Right lung (tissue), 5 donors: ENCODE measurements around the gene GLUD1. TPM values are rescaled to one million over a fixed set of nuclear protein-coding genes. Genes with fewer than 3 reads are reported as not detected.
A peak's percentile ranks its signal among the peaks of the same experiment; 100 is the strongest.
"Not testable (repeated sequence)": the region's sequence is repeated elsewhere in the genome, so short reads cannot be mapped to it uniquely, and the experiment has no call there.

Source experiments
- DNase-seq, 2 donors: peaks; one replicate each; pipeline ENCODE4 v3.0.0-alpha.2; 2013
- polyA plus RNA-seq, 5 donors: library from polyadenylated mRNA; unstranded; fragments of 120-200 nt; gene quantifications; one replicate each; pipeline versions ENCODE4 v1.2.1 to v1.2.3, GENCODE V29; 2013; ENCODE audit warnings: inconsistent platforms in 1 of 5, low replicate concordance in 1 of 5; ENCODE audit not compliant: insufficient read length in 5 of 5, insufficient read depth in 1 of 5

Gene GLUD1
- polyA plus RNA-seq, 5 donors = 82.4 to 97.7 (median 89.7) TPM

DNA sequence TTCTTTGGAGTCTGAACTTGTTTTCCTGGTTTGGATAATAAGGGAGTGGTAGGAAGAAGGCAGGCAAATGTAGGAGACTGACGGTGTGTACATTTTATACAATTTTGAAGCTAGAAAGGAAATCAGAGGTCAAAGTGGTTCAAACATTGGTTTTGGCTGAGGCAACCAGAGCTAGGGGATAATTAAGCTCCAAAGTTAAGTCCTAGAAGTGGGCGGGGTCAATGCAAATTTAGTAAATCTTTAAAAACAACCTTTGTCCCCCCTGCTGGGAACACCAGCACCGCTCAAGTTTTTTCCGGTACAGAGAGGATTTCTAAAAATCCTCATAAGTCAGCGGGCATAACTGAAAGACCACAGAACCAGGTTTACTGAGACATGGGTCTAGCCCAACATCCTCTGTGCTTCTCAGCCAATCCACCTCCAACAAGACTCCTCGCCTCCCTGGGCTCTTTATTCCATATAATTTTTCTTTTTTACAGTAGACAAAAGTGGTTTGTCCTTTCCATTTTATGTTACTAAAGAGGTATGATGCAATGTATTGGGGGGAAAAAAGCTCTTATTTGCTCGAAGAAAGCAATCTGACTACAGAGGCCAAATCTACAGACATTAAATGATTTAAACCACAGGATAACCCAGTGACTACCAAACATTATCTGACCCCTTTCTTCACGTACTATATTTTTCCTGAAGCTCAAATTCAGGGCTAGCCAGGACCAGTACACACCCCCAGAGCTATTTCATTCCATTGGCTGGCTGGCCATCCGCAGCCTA is 1.6 kb downstream of the GLUD1 start:
- DNase-seq = peak; percentile 35 to 43

DNA sequence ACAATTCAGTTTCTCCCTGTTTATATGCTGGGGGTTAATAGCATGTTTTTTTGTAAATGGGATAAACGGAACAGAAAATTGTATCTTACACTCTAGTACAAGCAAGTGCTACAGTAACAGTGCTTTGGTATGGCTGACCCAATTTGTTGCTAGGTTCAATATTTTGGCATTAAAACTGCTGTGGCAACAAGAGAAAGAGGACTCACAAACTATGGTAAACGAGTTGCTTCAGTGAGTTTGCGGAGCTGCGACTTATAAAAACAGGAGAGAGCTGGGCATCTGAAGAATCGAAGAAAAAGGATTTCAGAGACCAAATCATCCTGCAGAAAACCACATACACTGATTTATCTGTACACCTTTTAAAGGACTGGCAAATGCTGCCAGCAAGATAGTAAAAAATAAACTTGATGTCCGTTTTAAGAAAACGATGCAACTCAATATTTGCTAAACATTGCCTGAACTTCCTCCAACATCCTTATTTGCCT is 2.2 kb downstream of the GLUD1 start:
- DNase-seq = peak; percentile 42 to 53

DNA sequence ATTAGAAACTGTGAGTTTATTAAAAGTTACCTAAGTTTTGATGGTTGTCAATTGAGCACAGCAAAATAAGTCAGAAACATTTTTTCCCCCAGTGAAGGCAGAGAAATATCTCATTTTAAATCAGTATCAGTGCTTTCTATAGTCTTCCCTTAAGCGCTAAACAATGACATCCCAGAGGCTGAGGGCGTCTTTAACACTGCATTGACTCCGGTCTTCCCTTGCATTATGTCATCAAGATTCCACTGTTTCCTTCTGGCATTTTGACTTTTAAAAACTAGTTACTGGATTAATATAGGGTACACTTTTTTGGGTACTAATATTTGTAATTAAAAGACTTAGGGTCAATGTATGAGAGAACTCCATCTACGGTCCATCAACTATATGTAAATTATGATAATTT is 3.9 kb downstream of the GLUD1 start:
- no peak for DNase-seq

DNA sequence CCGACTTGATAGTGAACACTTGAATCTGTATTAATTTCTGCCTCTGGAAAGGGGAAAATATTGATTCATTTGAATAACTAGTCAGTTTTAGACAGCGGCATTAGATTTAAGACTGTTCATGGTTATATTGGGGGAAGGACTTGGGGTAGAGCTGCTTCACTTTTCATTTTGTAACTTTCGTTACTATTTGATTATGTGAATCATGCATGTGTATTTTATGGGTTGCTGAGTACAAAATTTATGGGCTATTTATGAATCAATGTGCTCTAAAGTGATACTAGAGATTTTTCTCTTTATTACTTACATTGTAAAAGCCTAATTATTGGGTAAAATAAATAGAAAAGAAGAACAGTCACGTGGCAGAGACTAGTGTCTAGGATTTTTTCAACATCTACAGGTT is 4.9 kb downstream of the GLUD1 start:
- DNase-seq = no peak

DNA sequence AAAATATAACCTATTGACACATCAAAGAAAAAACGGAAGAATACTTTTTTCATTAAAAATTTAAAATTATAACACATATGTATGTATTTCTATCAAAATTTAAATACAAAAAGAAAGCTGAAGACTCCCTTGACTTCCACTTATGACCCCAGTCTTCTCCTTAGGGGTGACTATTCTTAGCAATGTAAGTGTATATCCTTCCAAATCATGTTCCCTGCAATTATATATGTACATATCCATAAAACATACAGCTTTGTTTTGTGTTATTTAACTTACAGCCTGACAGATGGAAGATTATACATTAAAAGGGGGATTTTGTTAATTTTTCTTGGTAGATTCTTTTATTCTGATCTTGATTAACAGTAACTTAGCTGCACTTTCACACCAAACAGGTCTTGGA is 9.1 kb downstream of the GLUD1 start:
- DNase-seq = no peak

DNA sequence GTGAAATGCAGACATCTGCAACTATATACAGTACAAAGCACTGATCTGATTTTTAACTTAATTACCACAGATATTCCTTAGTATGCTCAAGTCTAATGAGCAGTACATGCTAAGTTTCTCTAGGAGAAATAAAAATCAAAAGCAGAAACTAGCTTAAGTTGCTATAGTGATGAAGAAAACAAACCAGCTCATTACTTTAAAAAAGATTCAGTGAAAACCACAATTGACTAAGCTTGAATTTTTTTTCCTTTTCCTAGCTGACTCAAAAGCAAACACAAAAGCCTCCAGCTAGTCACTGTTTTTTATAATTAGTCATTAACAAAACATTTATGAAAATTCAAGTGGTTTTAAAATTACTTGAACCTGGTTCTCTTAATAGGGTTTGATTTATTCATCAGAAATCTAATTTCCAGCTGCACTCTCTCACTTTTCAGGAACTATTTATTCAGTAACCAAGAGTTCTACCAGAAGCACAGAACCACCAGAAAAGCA is 10.3 kb downstream of the GLUD1 start:
- DNase-seq = peak in 1 of 2 donors; percentile 15

DNA sequence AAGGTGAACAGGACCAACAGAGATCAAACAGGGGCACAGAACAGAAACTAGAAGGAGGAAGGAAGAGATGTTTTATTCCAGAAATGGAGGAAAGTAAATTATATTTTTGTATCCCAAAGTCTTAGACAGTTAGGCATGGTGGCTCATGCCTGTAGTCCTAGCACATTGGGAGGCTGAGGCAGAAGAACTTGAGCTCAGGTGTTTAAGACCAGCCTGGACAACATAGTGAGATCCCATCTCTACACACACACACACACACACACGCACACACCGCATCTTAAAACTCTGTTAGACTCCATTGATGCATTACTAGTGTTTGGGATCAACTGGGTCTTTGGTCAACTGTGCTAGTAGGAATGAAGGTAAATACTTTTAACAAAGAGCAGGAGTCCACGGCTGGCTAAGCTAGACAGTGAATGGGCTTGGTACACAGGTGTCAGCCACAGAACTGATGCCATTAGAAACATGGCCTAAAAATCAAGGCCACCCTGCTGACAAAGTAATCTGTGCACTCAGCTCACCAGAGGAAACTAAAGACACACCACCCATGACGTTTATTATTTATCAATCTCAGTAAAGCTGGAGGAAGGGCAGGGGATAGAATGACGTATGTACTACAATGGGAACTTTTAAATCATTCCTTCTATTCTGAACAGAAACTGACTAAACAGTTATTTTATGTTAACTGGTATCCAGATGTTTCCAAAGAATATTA is 10.9 kb downstream of the GLUD1 start:
- peak in 1 of 2 donors; percentile 15 for DNase-seq

DNA sequence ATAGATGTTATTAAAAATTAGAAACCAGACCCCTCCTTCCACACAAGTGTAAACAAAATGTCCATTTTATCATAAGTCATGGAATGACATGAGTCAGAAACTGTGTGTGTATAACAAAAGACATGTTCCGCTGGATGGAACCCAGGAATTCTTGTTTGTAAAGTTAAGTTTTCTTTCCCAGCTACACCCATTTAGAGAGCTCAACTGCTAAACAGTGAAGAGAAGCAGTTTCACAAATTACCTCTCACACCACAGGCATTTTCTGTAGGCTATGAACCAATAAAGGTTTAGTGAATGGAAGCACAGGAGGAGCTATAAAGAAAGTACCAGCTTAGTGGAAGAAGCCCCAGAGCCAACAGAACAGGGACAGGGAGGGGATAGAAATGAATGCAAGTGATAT is 12.4 kb downstream of the GLUD1 start:
- not testable (repeated sequence) for DNase-seq

DNA sequence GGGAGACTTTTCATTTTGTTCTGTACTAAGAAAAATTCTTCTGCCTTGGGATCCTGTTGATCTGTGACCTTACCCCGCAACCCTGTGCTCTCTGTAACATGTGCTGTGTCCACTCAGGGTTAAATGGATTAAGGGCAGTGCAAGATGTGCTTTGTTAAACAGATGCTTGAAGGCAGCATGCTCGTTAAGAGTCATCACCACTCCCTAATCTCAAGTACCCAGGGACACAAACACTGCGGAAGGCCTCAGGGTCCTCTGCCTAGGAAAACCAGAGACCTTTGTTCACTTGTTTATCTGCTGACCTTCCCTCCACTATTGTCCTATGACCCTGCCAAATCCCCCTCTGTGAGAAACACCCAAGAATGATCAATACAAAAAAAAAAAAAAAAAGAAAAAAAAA is 13.1 kb downstream of the GLUD1 start:
- not testable (repeated sequence) for DNase-seq

DNA sequence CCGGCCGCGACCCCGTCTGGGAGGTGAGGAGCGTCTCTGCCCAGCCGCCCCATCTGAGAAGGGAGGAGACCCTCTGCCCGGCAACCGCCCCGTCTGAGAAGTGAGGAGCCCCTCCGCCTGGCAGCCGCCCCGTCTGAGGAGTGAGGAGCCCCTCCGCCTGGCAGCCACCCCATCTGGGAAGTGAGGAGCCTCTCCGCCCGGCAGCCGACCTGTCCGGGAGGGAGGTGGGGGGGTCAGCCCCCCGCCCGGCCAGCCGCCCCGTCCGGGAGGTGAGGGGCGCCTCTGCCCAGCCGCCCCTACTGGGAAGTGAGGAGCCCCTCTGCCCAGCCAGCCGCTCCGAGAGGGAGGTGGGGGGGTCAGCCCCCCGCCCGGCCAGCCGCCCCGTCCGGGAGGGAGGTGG is 14.0 kb downstream of the GLUD1 start:
- not testable (repeated sequence) for DNase-seq

DNA sequence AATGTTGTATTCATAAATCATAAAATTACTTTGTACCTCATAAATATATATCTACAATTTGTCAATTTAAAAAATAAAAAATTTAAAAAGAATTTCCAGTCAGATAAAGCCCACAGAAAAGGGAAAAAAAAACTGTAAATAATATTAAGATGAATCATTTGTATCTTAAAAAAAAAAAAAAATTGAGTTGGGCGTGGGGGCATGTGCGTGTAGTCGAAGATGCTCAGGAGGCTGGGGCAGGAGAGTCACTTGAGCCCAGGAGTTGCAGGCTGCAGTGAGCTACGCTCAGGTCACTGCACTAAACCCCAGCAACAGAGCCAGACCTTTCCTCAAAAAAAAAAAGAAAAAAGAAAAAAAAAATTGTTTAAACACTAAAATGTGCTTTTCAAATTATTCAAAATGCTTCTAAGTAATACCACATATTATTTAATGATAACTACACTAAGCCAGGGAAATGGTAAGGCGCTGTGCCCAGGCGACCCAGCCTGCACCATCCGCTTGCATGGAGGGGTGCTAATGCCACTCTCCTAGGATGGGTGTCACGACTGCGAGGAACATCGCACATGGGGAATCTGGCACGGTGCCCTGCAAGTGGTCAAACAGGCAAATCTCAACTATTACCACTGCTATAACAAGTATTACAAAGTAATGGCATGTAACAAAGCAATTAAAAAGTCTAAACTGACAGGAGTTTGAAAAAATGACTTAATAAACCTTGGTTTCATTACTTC is 15.4 kb downstream of the GLUD1 start:
- no peak for DNase-seq

DNA sequence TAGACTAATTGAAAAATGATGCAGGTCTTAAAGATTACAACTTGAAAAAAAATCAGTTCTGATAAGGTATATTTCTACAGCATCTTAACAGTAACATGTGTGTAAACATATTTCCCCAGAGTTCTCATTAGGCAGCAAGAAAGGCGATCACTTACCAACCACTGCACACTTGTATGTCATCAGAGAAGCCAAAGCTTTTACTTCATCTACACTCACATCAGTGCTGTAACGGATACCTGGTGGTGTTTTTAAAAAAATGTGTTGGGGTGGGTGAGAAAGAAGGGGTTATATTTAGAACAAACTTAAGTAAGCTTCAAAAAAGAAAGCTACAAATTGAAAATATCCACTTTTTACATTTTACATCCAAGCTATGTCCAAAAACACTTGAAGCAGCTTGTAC is 18.2 kb downstream of the GLUD1 start:
- not testable (repeated sequence) for DNase-seq

DNA sequence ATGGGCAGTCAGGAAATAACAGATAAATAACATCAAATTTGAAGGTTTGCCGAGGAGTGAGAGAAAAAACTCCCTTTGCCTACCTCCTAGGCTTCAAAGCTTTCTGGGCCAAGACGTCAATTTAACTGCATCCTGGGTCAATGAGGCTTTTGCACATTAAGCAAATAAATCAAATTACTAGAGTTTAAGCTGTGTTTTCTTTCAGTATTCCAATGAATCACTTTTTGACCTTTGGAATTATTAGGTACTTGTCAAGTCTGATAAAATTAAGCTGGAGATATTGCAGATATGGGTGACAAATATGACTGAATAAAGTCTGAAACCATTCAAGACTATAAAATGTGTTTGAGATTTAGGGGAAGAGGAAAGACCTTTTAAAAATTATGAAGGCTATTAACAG is 22.2 kb downstream of the GLUD1 start:
- DNase-seq = no peak

DNA sequence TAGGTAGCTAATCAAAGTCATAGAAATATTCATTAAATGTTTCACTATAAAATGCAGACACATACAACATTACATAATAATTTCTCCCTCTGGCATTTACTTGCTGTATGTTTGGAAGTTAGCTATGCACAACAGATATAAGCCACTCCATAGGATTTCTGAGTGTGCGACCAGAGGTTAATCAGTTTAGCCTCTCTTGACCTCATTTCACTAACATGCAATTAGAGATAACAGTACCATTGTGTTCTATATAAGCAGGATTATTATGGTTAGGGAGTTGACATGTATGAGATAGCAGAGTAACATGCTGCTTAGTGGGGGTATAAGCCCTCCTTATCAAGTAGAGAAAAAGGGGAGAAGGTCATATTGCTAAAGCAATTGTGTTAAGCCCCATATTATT is 26.4 kb downstream of the GLUD1 start:
- no peak for DNase-seq

DNA sequence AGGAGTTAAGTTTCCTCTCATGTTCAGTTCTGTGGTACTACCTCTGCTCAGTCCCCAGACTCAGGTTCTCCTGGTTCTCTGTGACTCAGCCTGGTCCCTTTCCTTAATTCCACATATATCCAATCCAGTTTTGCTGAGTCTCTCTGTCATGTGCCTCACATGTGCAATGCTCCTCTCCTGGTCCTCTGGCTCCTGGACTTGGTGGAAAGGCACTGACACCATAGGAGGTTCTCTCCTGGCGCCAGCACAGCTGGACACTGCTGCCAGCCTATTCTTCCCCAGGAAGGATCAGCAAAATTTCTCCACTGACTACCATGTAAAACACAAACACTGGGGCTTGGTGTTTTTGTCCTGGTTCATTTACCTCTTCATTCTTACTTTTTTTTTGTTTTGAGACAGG is 27.8 kb downstream of the GLUD1 start:
- no peak for DNase-seq

DNA sequence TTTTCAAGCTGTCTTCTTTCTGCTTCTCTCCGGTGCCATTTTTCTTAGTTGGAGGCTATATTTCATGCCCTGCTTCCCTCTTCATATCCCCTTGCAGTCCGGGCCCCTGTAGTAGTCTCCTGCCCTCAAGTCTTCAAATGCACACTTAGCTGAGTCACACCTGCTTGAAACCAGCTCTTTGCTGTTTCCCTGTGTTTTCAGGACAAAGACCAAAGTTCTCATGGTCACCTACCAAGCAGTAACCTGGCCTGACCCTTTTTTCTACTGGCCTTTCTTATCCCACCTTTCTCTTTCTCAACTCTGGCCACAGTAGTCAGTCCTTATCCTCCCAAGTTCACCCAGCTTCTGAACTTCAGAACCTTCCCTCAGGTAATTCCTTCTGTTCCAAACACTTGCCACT is 28.5 kb downstream of the GLUD1 start:
- no peak for DNase-seq

DNA sequence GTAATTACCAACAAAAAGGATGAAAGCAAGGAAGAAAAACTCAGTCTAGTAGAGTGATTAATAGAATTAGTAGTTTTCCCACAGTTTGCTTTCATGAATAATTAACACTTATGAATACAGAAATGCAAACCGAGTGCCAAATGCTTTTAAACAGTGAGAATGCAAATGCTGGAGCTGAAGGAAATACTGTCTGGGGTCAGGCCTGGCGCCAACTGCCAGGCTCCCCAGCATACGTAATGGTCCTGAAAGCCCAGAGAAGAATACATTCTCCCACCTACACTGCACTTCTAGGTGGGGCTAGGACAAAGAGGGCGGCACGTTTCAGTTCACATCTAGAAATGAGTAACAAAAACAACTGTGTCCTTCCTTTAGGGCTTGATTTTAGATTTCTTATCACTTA is 30.0 kb downstream of the GLUD1 start:
- no peak for DNase-seq

DNA sequence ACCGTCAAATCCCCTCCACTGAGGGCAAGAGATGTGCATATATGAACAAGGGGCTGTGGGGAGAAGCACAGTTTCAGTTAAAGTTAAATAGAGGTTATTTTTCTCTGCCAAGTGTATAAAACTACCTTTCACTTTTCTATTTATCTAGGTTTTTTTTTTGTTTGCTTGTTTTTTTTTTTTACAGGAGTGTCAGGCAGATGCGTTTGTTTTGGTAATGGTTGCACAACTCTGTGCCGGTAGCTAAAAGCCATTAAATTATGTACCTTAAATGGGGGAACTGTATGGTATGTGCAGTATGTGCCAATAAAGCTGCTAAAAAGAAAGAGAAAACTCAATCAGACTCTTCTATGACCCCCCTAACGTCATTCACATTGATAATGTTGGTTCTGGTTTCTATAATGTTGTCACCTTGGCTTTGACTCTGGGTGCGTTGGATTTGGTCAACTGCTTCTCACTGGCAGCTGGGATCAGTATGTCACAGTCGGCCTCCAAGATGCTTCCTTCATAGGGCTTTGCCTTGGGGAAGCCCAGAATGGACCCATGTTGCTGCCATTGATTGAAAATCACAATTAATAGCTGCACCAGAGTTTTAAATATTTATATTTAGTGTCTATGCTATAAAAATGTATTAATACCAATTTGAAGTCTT is 34.2 kb downstream of the GLUD1 start:
- no peak for DNase-seq

DNA sequence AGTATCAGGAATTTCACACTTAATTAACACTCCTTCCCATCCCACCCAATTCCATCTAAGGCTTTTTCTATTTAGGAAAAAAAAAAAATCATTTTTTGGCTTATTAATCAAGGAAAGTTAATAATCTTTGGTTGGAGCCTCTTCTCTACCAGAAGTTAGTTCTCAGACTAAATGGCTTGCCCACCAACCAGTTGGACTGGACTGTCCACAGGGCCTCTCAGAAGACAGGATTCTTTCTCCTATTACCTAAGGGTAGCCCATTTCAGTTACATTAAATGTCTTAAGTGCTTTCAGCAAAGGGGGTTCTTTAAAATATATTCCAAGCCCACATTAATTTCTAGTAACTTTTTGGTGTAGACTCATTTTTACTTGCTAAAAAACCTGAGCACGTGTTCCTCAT is 35.2 kb downstream of the GLUD1 start:
- no peak for DNase-seq

DNA sequence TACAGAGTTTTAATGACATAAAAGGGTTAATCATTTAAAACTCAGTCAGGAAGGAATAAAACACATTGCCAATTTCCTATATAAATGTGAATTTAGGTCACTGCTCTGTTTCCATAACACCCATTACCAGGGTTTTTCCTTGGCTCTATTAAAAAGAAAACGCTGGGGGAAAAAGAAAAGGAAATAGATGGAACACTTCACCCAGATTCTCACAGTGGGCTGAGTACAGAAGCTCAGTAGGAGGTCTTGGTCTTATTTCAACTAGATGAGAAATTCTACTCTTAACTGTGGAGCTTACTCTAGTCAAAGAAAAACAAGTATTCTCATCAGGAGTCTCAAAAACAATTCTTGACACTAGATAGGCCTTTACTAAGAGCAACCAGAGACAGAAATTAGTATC is 36.5 kb downstream of the GLUD1 start:
- peak; percentile 37 to 53 for DNase-seq

DNA sequence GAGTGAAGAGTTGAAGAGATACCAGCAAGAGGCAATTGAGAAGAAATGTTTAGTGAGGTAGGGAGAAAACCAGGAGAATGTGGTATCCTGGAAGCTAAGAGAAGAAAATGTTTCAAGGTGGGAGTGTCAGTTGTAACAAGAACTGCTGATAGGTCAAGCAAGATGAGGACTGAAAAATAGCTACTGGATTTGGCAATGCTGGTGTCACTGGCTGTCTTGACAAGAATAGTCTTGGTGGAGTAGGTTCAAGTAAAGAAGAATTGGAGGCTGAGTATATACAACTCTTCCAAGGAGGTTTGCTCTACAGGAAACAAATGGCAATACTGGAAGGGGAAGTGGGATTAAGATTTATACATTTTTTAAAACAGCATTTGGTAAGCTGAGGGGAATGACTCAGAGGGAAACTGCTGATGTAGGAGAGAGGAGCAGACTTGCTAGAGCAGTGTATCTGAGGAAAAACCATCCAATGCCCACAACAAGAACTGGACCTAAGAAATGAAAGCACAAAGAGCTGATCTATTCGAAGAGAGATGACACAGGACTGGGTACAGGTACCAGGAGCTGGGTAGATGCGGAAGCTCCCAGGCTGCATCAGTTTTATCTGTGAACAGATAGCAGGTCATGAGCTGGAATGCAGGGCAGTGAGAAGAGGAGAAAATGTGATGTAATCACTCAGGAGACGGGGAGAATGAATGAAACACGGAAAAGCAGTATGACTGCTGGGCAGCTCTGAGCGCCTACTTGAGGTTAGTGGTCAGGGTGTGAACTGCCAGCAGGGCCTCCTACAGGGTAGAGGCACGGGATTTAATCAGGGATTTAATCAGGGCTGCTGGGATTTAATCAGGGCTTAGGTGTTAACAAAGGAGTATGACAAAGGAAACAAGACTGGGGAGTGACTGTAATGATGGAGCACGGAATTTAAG is 40.0 kb downstream of the GLUD1 start:
- peak in 1 of 2 donors; percentile 6 for DNase-seq
